Posterior cingulate gyrus (tissue), 11 donors: ENCODE data around the gene HADHB.
"Not testable (repeated sequence)": the region's sequence is repeated elsewhere in the genome, so short reads cannot be mapped to it uniquely, and the experiment has no call there.

Experiments
- DNase-seq, 10 donors: peaks; one replicate each; pipeline versions ENCODE4 v3.0.0 to v3.0.0-alpha.2; 2020 to 2021; ENCODE audit warnings: mixed read lengths in 3 of 10
- intact Hi-C: fragments of 100-400 bp; cut with DNase I; formaldehyde crosslinking; loops from one replicate; pipeline ENCODE4 v1.15.1; 2023

The HADHB gene

GRCh38 chr2:26285931-26286330 lies 41.2 kb downstream of the HADHB start:
- intact Hi-C loops = no loop called here
- no peak for DNase-seq

- no peak for DNase-seq
- intact Hi-C loops = no loop called here
Observed at GRCh38 chr2:26290001-26290400, 45.3 kb downstream of the HADHB start.

GRCh38 chr2:26292646-26293045 lies 47.9 kb downstream of the HADHB start:
- no peak for DNase-seq
- intact Hi-C loops = no loop called here

GRCh38 chr2:26295511-26295910 lies 50.8 kb downstream of the HADHB start:
- intact Hi-C loops = no loop called here

DNA sequence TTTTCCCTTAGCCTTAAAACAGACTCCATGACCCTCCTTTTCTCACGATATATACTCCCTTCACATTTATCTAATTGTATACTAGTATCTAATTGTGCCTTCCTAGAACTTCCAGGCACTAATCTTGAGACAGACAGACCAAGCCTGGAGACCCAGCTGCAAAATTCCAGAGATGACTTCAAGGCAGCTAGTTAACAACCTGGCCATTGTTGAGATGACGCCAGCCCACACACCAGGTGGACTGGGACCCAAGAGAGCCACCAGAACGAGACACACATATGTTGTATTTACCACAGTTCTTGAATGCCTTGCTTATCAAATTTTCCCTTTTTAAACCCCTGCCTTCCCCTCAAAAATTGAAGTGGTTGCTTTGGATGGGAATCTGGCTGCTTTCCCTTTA lies 52.3 kb downstream of the HADHB start:
- intact Hi-C loops = no loop called here
- no peak for DNase-seq

More at GRCh38 chr2:26295511-26295910, 50.8 kb downstream of the HADHB start:
- no peak for DNase-seq

- intact Hi-C loops = no loop called here
- DNase-seq = no peak
Observed at GRCh38 chr2:26298286-26298637, 53.5 kb downstream of the HADHB start.

- intact Hi-C loops = no loop called here
- peak in 1 of 10 donors; percentile 25 for DNase-seq
Observed at GRCh38 chr2:26298638-26299393, 54.1 kb downstream of the HADHB start.

GRCh38 chr2:26299471-26300101 lies 54.8 kb downstream of the HADHB start:
- no peak for DNase-seq
- intact Hi-C loops = no loop called here

- DNase-seq = no peak
Observed at GRCh38 chr2:26300234-26300925, 55.6 kb downstream of the HADHB start.

DNA sequence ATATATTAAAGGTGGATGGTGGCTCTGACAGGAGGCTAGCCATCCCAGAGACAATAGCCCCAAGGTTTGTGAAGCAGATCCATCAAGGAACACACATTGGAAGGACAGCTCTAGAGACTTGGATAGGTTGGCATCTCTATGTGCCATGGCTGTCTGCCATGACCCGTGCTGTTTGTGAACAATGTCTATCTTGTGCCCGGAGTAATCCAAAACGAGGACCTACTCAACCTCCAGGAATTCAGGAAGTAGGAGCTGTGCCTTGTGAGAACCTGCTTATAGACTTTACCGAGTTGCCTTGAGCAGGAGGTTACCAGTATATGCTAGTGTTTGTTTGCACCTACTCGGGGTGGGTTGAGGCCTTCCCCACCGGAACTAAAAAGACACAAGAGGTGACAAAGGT lies 58.1 kb downstream of the HADHB start:
- intact Hi-C loops = no loop called here
- DNase-seq = no peak

More at GRCh38 chr2:26300234-26300925, 55.6 kb downstream of the HADHB start:
- intact Hi-C loops = no loop called here

DNA sequence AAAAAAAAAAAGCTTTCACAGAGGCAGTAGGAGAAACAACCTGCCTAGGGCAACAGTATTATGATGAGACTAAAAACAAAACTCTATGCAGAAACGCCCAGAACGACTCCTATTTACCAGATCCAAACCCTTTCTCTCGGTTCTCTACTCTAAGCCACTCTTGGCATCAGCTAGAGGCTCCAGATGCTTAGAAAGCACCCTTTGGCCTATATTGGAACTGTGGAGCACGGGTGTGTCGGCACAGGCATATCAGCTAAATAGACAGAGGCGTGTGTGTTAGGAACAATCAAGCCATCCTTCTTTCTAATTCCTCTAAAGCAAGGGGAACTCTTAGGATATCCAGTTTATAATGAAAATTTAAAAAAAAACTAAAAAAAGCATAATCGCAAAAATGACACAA lies 60.4 kb downstream of the HADHB start:
- DNase-seq, intact Hi-C loops: not testable (repeated sequence)

GRCh38 chr2:26305540-26305939 lies 60.8 kb downstream of the HADHB start:
- no peak for DNase-seq
- intact Hi-C loops = no loop called here

- intact Hi-C loops = no loop called here
- no peak for DNase-seq
Observed at GRCh38 chr2:26309921-26310320, 65.2 kb downstream of the HADHB start.

DNA sequence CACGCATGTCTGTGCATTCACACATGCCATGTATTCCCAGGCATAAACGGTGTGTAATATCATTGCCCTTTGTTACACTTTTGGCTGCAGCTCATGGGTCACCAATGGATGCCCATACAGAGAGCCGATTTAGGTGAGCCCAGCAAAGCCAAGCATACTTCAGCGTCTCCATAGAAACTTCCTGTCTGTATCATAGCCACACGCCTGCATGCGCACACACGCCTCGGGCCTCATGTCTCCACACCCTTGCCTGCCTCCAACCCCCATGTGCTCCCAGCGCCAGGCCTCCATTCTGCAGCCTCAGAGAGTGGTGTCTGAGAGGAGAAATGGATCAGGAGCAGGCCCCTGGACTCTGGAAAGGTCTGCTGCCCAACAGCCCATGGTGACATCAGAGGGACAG lies 67.7 kb downstream of the HADHB start:
- intact Hi-C loops = no loop called here
- no peak for DNase-seq

GRCh38 chr2:26313446-26313845 lies 68.7 kb downstream of the HADHB start:
- intact Hi-C loops = no loop called here
- no peak for DNase-seq

DNA sequence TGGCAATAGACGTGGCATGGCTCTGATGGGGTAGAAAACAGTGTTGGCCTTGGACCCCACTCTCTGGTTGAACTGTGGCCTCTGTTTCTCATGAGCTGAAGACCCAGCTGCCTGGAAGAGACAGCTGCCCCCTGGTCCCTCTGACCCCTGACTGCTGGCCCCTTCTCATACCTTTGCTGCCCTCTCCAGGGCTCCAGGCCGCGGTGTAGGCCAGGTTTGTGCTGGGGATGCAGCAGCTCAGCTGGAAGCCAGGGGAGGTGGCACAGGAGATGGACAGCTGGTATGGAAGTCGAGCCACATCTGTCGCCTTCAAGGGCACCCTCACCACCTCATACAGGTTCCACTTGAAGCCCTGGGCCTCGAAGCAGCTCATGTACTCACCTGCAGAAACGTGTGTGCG lies 69.5 kb downstream of the HADHB start:
- intact Hi-C loops = no loop called here
- no peak for DNase-seq

GRCh38 chr2:26316041-26316440 lies 71.3 kb downstream of the HADHB start:
- no peak for DNase-seq
- intact Hi-C loops = no loop called here

- DNase-seq = no peak
- intact Hi-C loops = no loop called here
Observed at GRCh38 chr2:26316845-26317244, 72.1 kb downstream of the HADHB start.

DNA sequence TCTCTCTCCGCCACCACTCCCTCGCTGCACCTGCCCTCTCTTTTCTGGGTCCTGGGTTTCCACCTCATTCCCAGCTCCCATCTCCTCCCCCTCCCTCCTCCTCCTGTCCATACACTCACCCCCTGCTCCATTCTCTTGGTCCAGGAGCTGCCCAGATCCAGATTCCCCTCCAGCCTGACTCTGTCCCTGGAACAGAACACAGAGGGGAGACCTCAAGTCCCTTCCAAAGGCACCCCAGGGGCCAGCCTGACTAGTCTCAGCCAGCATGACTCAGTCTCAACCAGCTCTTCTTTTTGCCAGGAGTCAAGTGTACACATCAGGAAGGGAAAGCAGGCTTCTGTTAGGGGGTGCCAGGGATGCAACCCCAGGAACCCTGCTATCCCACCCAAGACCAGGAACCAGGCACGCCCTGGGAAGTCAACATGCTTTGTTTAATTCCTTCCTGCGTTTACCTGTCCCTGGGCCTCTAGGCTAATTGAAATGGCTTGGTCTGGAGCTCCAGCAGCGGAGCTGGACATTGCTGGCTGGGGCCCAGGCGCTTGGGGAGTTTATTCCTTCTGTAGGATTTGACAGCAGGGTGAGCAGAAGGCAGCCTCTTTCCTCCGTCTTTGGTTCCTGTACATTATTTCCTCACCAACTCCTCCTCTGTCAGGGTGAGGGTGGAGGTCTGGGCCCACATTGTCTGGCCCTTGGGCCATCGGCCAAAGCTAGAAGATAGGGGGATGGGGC lies 72.8 kb downstream of the HADHB start:
- DNase-seq = no peak

GRCh38 chr2:26318950-26319349 lies 74.2 kb downstream of the HADHB start:
- DNase-seq = no peak
- intact Hi-C loops = no loop called here

More for the DNA sequence above, 72.8 kb downstream of the HADHB start:
- intact Hi-C loops = no loop called here

- intact Hi-C loops, DNase-seq: not testable (repeated sequence)
Observed at GRCh38 chr2:26324479-26324878, 79.7 kb downstream of the HADHB start.
